ENCODE results near the gene FOXO6. TPM values are rescaled to one million over a fixed set of nuclear protein-coding genes. Genes with fewer than 3 reads are reported as not detected.

The FOXO6 gene
- total and polyA plus RNA-seq, 2 donors (not counting 1 experiment from before 2014, with no cell fraction given): 0.06 to 0.15 TPM

DNA sequence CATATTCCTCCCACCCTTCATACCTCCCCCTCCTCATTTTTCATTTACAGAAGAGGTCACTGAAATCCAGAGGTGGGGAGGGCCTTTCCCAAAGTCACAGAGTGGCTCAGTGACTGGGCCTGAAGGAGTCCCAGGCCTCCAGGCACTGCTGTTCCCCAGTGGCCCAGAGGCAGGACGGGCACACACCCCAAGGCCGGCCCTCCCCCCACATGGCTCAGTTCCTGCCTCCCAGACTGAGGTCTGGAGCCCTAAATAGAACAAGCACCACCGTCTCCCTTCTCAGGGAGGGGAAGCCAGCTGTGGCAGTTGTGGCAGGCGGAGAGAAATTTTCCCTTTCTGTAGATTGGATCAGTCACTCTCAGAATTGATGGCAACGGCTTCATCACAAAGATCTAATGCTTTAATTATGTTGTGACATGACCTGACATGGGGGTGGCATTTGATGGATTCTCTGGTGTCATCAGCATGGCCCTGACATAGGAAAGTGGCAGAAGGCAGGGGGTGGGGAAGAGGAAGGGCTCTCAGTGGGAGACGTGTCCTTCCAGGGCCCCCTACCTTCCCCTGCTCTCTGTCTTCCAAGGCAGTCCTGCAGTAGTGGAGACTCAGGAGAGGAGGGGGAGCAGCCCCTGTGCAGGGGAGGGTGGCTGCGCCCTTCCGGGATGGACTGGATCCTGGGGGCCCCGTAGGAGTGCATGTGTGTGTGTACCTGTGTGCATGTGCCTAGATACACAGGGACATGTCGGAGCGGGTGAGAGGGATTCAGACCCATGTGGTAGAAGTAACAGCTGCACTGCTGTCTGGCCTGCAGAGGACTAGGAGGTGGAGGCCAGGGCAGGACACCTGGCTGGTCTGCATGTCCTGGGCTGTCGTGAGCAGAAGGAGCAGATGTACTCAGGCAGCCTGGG is 41.2 kb upstream of the FOXO6 start:
- H3K9me3 ChIP-seq (ENCODE audit: control extremely low read depth in 1 of 3, control insufficient read depth in 2 of 3, insufficient read depth in 1 of 3, low read length in 2 of 3): no peaks in the 10 kb centered on the region
- H3K79me2 ChIP-seq (ENCODE audit: control insufficient read depth, insufficient read depth, low read length): no peaks in the 10 kb centered on the region
- H3K4me1 ChIP-seq (ENCODE audit: control insufficient read depth in 2 of 2, insufficient read depth in 2 of 2, low read length in 2 of 2): no peaks in the 10 kb centered on the region
- intact Hi-C loops (cut with micrococcal nuclease): no loop called here
- H3K27ac ChIP-seq (ENCODE audit: low read length in 2 of 2): no peak overlapping the region
- no peaks in the 10 kb centered on the region for H3K36me3 ChIP-seq (replicated peaks in 1 of 2; ENCODE audit: control extremely low read depth in 1 of 2, control insufficient read depth in 1 of 2, extremely low read depth in 1 of 2, insufficient read depth in 2 of 2, low read length in 1 of 2)
- no peak overlapping the region for H3K27ac Mint-ChIP-seq
- no peaks in the 10 kb centered on the region for H3K4me1 Mint-ChIP-seq
- DNase-seq (no peak), ATAC-seq (ENCODE audit: low read depth) (no peak)
- H3K9ac ChIP-seq (ENCODE audit: low read length): no peak overlapping the region
- H3K9me3 Mint-ChIP-seq (ENCODE audit: insufficient read depth): no peaks in the 10 kb centered on the region
- H3K4me2 ChIP-seq (replicated peaks; ENCODE audit: low read depth, low read length, poor library complexity, severe bottlenecking): no peak overlapping the region
- no peaks in the 10 kb centered on the region for H4K20me1 ChIP-seq (ENCODE audit: control insufficient read depth, insufficient read depth, low read length, poor library complexity, severe bottlenecking)
- H3K27me3 ChIP-seq (replicated peaks in 1 of 4; ENCODE audit: control extremely low read depth in 1 of 4, control insufficient read depth in 3 of 4, insufficient read depth in 4 of 4, low read length in 3 of 4): no peaks in the 10 kb centered on the region
- H2AFZ ChIP-seq (ENCODE audit: insufficient read depth, low read depth, low read length, poor library complexity, severe bottlenecking): no peak overlapping the region
- no peak overlapping the region for H3K4me3 Mint-ChIP-seq
- TF ChIP-seq EZH2 (IDR thresholded peaks at IDR 0.05; ENCODE audit: borderline replicate concordance, insufficient read depth, low read depth, low read length, poor library complexity, severe bottlenecking): no peak
- TF ChIP-seq, protein P1, sequence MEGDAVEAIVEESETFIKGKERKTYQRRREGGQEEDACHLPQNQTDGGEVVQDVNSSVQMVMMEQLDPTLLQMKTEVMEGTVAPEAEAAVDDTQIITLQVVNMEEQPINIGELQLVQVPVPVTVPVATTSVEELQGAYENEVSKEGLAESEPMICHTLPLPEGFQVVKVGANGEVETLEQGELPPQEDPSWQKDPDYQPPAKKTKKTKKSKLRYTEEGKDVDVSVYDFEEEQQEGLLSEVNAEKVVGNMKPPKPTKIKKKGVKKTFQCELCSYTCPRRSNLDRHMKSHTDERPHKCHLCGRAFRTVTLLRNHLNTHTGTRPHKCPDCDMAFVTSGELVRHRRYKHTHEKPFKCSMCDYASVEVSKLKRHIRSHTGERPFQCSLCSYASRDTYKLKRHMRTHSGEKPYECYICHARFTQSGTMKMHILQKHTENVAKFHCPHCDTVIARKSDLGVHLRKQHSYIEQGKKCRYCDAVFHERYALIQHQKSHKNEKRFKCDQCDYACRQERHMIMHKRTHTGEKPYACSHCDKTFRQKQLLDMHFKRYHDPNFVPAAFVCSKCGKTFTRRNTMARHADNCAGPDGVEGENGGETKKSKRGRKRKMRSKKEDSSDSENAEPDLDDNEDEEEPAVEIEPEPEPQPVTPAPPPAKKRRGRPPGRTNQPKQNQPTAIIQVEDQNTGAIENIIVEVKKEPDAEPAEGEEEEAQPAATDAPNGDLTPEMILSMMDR (IDR thresholded peaks at IDR 0.05): no peak
- H3K4me3 ChIP-seq (ENCODE audit: control extremely low read depth in 1 of 5, extremely low read depth in 1 of 5, insufficient read depth in 1 of 5, low read depth in 2 of 5, low read length in 4 of 5): no peak overlapping the region
- WGBS (ENCODE audit: insufficient coverage): 80% methylated on average over 7 of the region's 12 CpGs
- ChIA-PET POLR2A (interaction anchor here (0.7 kb wide), 1 partner anchor 101 kb away, joined by 3 read pairs; no protein-coding TSS in a partner anchor), CTCF (interaction anchor here (0.8 to 4.4 kb wide), 3 partner anchors 9 to 99 kb away, joined by 3 to 30 read pairs (median 5); no protein-coding TSS in a partner anchor)
- peaks cover 14% of the 10 kb centered on the region for H3K27me3 Mint-ChIP-seq

Data from B cell (primary cell).